Left kidney (tissue), 2 donors: ENCODE results near the gene ABI3BP. TPM values are rescaled to one million over a fixed set of nuclear protein-coding genes. Genes with fewer than 3 reads are reported as not detected.

Source experiments
- DNase-seq: peaks from one replicate; pipeline ENCODE4 v3.0.0-alpha.2; 2013
- polyA plus RNA-seq: library from polyadenylated mRNA; unstranded; fragments of 120-200 nt; gene quantifications from one replicate; pipeline ENCODE4 v1.2.1, GENCODE V29; 2013; ENCODE audit not compliant: insufficient read length

ABI3BP gene
- polyA plus RNA-seq, 1 donor: 26.8 TPM

- no peak for DNase-seq
These were observed 272.8 kb downstream of the ABI3BP start for GRCh38 chr3:100720426-100720825.

GRCh38 chr3:100719136-100719535 lies 274.1 kb downstream of the ABI3BP start:
- no peak for DNase-seq

GRCh38 chr3:100717637-100718487 lies 275.4 kb downstream of the ABI3BP start:
- DNase-seq: no peak

GRCh38 chr3:100717063-100717462 lies 276.2 kb downstream of the ABI3BP start:
- no peak for DNase-seq

GRCh38 chr3:100715176-100715575 lies 278.0 kb downstream of the ABI3BP start:
- DNase-seq: no peak

- DNase-seq: peak; percentile 19
These were observed 282.8 kb downstream of the ABI3BP start for GRCh38 chr3:100710261-100710968.

GRCh38 chr3:100709842-100710260 lies 283.4 kb downstream of the ABI3BP start:
- peak; percentile 53 for DNase-seq

- peak; percentile 99 for DNase-seq
These were observed 284.0 kb downstream of the ABI3BP start, which contains the start of gene TFG for GRCh38 chr3:100708989-100709841. Gene TFG (plus strand): TSS chr3:100709494. CDS start chr3:100713686, 4,192 bp downstream.

GRCh38 chr3:100708644-100708988 lies 284.6 kb downstream of the ABI3BP start:
- DNase-seq: no peak

GRCh38 chr3:100706365-100706764 lies 286.9 kb downstream of the ABI3BP start:
- DNase-seq: no peak

GRCh38 chr3:100703865-100704264 lies 289.4 kb downstream of the ABI3BP start:
- no peak for DNase-seq

GRCh38 chr3:100702980-100703345 lies 290.3 kb downstream of the ABI3BP start:
- no peak for DNase-seq

- DNase-seq: no peak
These were observed 290.9 kb downstream of the ABI3BP start for GRCh38 chr3:100702082-100702979.

- no peak for DNase-seq
These were observed 292.5 kb downstream of the ABI3BP start for GRCh38 chr3:100700708-100701107.
